NB4 (cell line): Measurements from ENCODE around the gene NATD1.

Experiments used
- POLR2A ChIP-seq: IDR thresholded peaks from 2 replicates; pipeline ENCODE4 v1.6.1; 2011; ENCODE audit warnings: mild to moderate bottlenecking; ENCODE audit not compliant: insufficient read length; ENCODE audit errors: extremely low read depth
- TF ChIP-seq, protein P1 (sequence below): IDR thresholded peaks from one replicate; pipeline ENCODE4 v1.5.1; 2012; ENCODE audit warnings: low read depth, low read length
- TF ChIP-seq, protein P2 (sequence below): IDR thresholded peaks from 2 replicates; pipeline ENCODE4 v1.6.1; 2011; ENCODE audit warnings: low read depth, low read length

DNA sequence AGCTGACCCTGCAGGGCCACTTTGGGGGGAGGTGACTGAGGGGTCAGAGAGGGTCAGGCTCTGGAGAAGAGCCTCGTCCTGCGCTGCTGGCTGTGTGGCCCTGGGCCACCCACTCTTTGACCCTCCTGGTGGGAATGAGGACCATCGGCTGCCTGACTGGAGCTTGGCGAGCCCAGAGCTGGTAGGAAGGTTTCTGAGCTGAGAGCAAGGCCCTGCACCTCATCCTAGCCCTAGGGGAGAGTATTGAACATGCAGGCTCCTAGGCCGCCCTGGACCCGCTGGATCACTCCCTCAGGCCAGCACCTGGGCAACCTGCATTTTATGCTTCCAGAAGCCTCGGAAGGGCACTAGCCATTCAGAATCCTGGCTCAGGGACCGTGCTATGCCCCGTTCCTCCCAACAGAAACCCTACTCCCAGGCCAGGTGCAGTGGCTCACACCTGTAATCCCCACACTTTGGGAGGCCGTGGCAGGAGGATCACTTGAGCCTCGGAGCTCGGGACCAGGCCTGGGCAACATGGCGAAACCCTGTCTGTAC, 45.8 kb upstream of the NATD1 start:
- TF ChIP-seq, protein P1, sequence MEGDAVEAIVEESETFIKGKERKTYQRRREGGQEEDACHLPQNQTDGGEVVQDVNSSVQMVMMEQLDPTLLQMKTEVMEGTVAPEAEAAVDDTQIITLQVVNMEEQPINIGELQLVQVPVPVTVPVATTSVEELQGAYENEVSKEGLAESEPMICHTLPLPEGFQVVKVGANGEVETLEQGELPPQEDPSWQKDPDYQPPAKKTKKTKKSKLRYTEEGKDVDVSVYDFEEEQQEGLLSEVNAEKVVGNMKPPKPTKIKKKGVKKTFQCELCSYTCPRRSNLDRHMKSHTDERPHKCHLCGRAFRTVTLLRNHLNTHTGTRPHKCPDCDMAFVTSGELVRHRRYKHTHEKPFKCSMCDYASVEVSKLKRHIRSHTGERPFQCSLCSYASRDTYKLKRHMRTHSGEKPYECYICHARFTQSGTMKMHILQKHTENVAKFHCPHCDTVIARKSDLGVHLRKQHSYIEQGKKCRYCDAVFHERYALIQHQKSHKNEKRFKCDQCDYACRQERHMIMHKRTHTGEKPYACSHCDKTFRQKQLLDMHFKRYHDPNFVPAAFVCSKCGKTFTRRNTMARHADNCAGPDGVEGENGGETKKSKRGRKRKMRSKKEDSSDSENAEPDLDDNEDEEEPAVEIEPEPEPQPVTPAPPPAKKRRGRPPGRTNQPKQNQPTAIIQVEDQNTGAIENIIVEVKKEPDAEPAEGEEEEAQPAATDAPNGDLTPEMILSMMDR = no peak
- TF ChIP-seq POLR2A = no peak
- TF ChIP-seq, protein P2, sequence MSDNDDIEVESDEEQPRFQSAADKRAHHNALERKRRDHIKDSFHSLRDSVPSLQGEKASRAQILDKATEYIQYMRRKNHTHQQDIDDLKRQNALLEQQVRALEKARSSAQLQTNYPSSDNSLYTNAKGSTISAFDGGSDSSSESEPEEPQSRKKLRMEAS = no peak
